K562 (cell line): ENCODE measurements around the gene ABCD3. TPM values are rescaled to one million over a fixed set of nuclear protein-coding genes. Genes with fewer than 3 reads are reported as not detected.

Source experiments
- ATAC-seq: fragments of 200-7000 bp; cut with Tn5 transposase; 3 replicates; pipeline ENCODE4 v1.9.1; 2020; ENCODE audit warnings: moderate library complexity
- BruUV-seq: library from RNA; stranded (reverse); fragments of 400-500 nt; replicated peaks from 2 replicates; lab custom pipeline; 2021; lab: Mats Ljungman, UMichigan
- CTCF ChIA-PET: fragments of 300-600 bp; formaldehyde crosslinking; extraction: SDS; loops from one replicate; lab custom pipeline; 2021; ENCODE audit warnings: low intra/inter-chr PET ratio; lab: Yijun Ruan, JAX
- POLR2A ChIA-PET: fragments of 300-600, 350-650 bp; sonication (Branson Sonifier 250); formaldehyde crosslinking; extraction: SDS; loops from one replicate; lab custom pipeline; 2021; ENCODE audit warnings: antibody characterized with exemption, inconsistent platforms; lab: Yijun Ruan, JAX
- DNase-seq, 4 experiments: peaks; one replicate each; pipeline versions ENCODE4 v3.0.0 to v3.0.0-alpha.2; 2011 to 2018; ENCODE audit warnings: low spot score in 3 of 4, mixed read lengths in 3 of 4; ENCODE audit errors: extremely low read depth in 1 of 4
- FAIRE-seq: peaks from 2 replicates; lab custom pipeline; 2011; peaks lifted over from hg19 to GRCh38; lab: Jason Lieb, UNC
- H2AFZ ChIP-seq: 2 replicates; pipeline ENCODE4 v1.6.0; 2011; ENCODE audit warnings: low read depth, low read length, control low read depth, inconsistent platforms
- H3K27ac ChIP-seq: fragments of 200-600 bp; 3 replicates; pipeline ENCODE4 v1.8.0; 2011; ENCODE audit warnings: low read depth, mild to moderate bottlenecking, control low read depth, inconsistent platforms, low read length, moderate library complexity, mixed read lengths; ENCODE audit errors: extremely low read depth
- H3K27me3 ChIP-seq, 2 experiments: fragments of 300-600 bp in 1 of 2; 2 replicates in 1 of 2; 3 replicates in 1 of 2; pipeline versions ENCODE4 v1.6.0 to v1.8.0; 2011; ENCODE audit warnings: inconsistent platforms in 2 of 2, low read length in 2 of 2, mild to moderate bottlenecking in 1 of 2, mixed read lengths in 1 of 2, moderate library complexity in 1 of 2; ENCODE audit not compliant: control insufficient read depth in 2 of 2, insufficient read depth in 2 of 2
- H3K36me3 ChIP-seq: fragments of 300-600 bp; 3 replicates; pipeline ENCODE4 v1.8.0; 2011; ENCODE audit warnings: mild to moderate bottlenecking, low read length, inconsistent platforms; ENCODE audit not compliant: control insufficient read depth, insufficient read depth
- H3K4me1 ChIP-seq, 2 experiments: fragments of 200-600 bp in 1 of 2; replicated peaks in 1 of 2; 2 replicates in 1 of 2; 3 replicates in 1 of 2; pipeline versions ENCODE4 v1.5.1 to v1.8.0; 2011; ENCODE audit warnings: inconsistent platforms in 2 of 2, low read length in 2 of 2, mild to moderate bottlenecking in 1 of 2, mixed read lengths in 1 of 2, moderate library complexity in 1 of 2; ENCODE audit not compliant: control insufficient read depth in 2 of 2, insufficient read depth in 2 of 2
- H3K4me2 ChIP-seq: 2 replicates; pipeline ENCODE4 v1.6.1; 2011; ENCODE audit warnings: low read length, control low read depth, inconsistent platforms, mixed read lengths; ENCODE audit not compliant: insufficient read depth
- H3K4me3 ChIP-seq: fragments of 200-600 bp; sonication (generic), shearing (Covaris generic); 2 replicates; pipeline ENCODE4 v1.5.1; 2016; ENCODE audit warnings: control low read depth, inconsistent platforms
- H3K79me2 ChIP-seq: fragments of 200-600 bp; 3 replicates; pipeline ENCODE4 v1.8.0; 2011; ENCODE audit warnings: low read length, inconsistent platforms; ENCODE audit not compliant: control insufficient read depth, insufficient read depth
- H3K9ac ChIP-seq, 2 experiments: 2 replicates each; pipeline versions ENCODE4 v1.6.0 to v1.6.1; 2011; ENCODE audit warnings: low read depth in 2 of 2, low read length in 2 of 2, control low read depth in 1 of 2, inconsistent platforms in 1 of 2, mild to moderate bottlenecking in 1 of 2, mixed read lengths in 1 of 2; ENCODE audit not compliant: insufficient read depth in 1 of 2
- H3K9me1 ChIP-seq: one replicate; pipeline ENCODE4 v1.6.0; 2011; ENCODE audit warnings: inconsistent platforms, mild to moderate bottlenecking, low read length, moderate library complexity; ENCODE audit not compliant: control insufficient read depth, insufficient read depth
- H3K9me3 ChIP-seq: replicated peaks from 2 replicates; pipeline ENCODE4 v1.5.1; 2011; ENCODE audit warnings: low read depth, low read length, inconsistent platforms; ENCODE audit not compliant: control insufficient read depth, insufficient read depth
- H4K20me1 ChIP-seq: replicated peaks from 2 replicates; pipeline ENCODE4 v1.6.1; 2011; ENCODE audit warnings: low read length, inconsistent platforms, mixed read lengths; ENCODE audit not compliant: control insufficient read depth, insufficient read depth
- ARNT ChIP-seq, 2 experiments: fragments of 450-650 bp; IDR thresholded peaks; 2 replicates each; pipeline ENCODE4 v1.6.1; 2016; ENCODE audit warnings: mild to moderate bottlenecking in 1 of 2
- CBFA2T3 ChIP-seq: fragments of 450-650 bp; IDR thresholded peaks from 2 replicates; pipeline ENCODE4 v1.6.1; 2017
- CGGBP1 ChIP-seq: fragments of 250-450 bp; sonication (Bioruptor Pico); IDR thresholded peaks from 2 replicates; pipeline ENCODE4 v1.9.0; 2021; ENCODE audit warnings: mild to moderate bottlenecking
- GATAD2A ChIP-seq: fragments of 450-650 bp; IDR thresholded peaks from 2 replicates; pipeline ENCODE4 v1.6.1; 2017
- KLF6 ChIP-seq: fragments of 250-450 bp; sonication (Bioruptor Pico); IDR thresholded peaks from 2 replicates; pipeline ENCODE4 v1.4.0; 2020; ENCODE audit warnings: mild to moderate bottlenecking, moderate library complexity, borderline replicate concordance
- MAFG ChIP-seq: fragments of 450-650 bp; conservative IDR thresholded peaks from 2 replicates; pipeline ENCODE4 v1.6.1; 2016; ENCODE audit warnings: missing genetic modification characterization, missing compliant biosample characterization
- MEIS2 ChIP-seq: fragments of 450-650 bp; IDR thresholded peaks from 2 replicates; pipeline ENCODE4 v1.6.1; 2014; ENCODE audit warnings: mild to moderate bottlenecking; ENCODE audit not compliant: partially characterized antibody
- PTBP1 ChIP-seq: fragments of 200-400 bp; formaldehyde crosslinking; IDR thresholded peaks from 2 replicates; pipeline ENCODE4 v1.6.1; 2017; ENCODE audit warnings: low read depth, low read length
- RBM22 ChIP-seq: fragments of 200-400 bp; formaldehyde crosslinking; IDR thresholded peaks from 2 replicates; pipeline ENCODE4 v1.6.1; 2018; ENCODE audit warnings: low read length, low read depth; ENCODE audit not compliant: poor library complexity, severe bottlenecking
- SREBF2 ChIP-seq: sonication (generic); formaldehyde crosslinking; IDR thresholded peaks from 2 replicates; pipeline ENCODE4 v1.4.0; 2020; ENCODE audit warnings: mild to moderate bottlenecking, missing genetic modification reagents
- TEAD4 ChIP-seq, 2 experiments: sonication (generic) in 1 of 2; formaldehyde crosslinking in 1 of 2; IDR thresholded peaks; 2 replicates each; pipeline versions ENCODE4 v1.6.1 to v1.8.0; 2012 to 2022; ENCODE audit warnings: borderline replicate concordance in 1 of 2, inconsistent platforms in 1 of 2, low read length in 1 of 2, mild to moderate bottlenecking in 1 of 2, missing genetic modification reagents in 1 of 2
- TSC22D4 ChIP-seq: fragments of 450-650 bp; IDR thresholded peaks from 2 replicates; pipeline ENCODE4 v1.6.1; 2016; ENCODE audit warnings: missing genetic modification characterization, missing biosample characterization, control low read depth
- ZFP30 ChIP-seq: fragments of 250-450 bp; sonication (Bioruptor Pico); IDR thresholded peaks from 2 replicates; pipeline ENCODE4 v1.8.0; 2022; ENCODE audit warnings: moderate library complexity, mild to moderate bottlenecking, inconsistent platforms, borderline replicate concordance
- ZNF280A ChIP-seq: fragments of 450-650 bp; IDR thresholded peaks from 2 replicates; pipeline ENCODE4 v1.6.1; 2018; ENCODE audit warnings: mild to moderate bottlenecking, low read depth; ENCODE audit not compliant: partially characterized antibody
- WGBS: fragments of 100-300 bp; shearing (Covaris generic); methylation state at CpG from one replicate; pipeline ENCODE4 v1.1.6; 2016; ENCODE audit warnings: low coverage, mixed read lengths; ENCODE audit not compliant: insufficient coverage; ENCODE audit errors: missing lambda C conversion rate; 5-methylcytosine and 5-hydroxymethylcytosine counted together
- in situ Hi-C: fragments of 300-500 bp; cut with MboI; formaldehyde crosslinking; loops from 4 replicates; pipeline ENCODE4 v1.15.0; 2018; ENCODE audit warnings: inconsistent platforms, mixed read lengths
- intact Hi-C: fragments of 100-400 bp; cut with micrococcal nuclease; formaldehyde crosslinking; loops from 2 replicates; pipeline ENCODE4 v1.14.2; 2022
- polyA plus RNA-seq, 8 experiments: library from polyadenylated mRNA; depleted of rRNA in 4 of 8; stranded (reverse) in 5 of 8; unstranded in 3 of 8; fragments of >200 nt; fragmentation: Nextera tagmentation in 2 of 8; fragmentation: Illumina TruSeq in 1 of 8; extraction: Ambion mirVana in 2 of 8; extraction: Trizol in 1 of 8; gene quantifications; 2 replicates each; pipeline versions ENCODE4 v1.2.1 to v1.2.3, GENCODE V29; 2011 to 2014; ENCODE audit warnings: inconsistent platforms in 1 of 8, missing spikeins in 1 of 8
- total RNA-seq, 7 experiments: library from RNA; depleted of rRNA in 6 of 7; stranded (reverse); fragments of >200 nt in 6 of 7; fragmentation: Illumina TruSeq in 2 of 7; extraction: Trizol in 2 of 7; gene quantifications; 2 replicates each; pipeline versions ENCODE4 v1.2.1 to v1.2.3, GENCODE V29; 2011 to 2021; ENCODE audit warnings: low replicate concordance in 1 of 7
- TF ChIP-seq, protein P1 (sequence below): fragments of 150-350 bp; conservative IDR thresholded peaks from 2 replicates; pipeline ENCODE4 v1.6.1; 2014; ENCODE audit warnings: low read length

Gene ABCD3
- total and polyA plus RNA-seq, 9 of the 15 experiments (the other 6 are each of a cell fraction or from before 2014, with no cell fraction given): 11.0 to 30.7 (median 15.5) TPM

DNA sequence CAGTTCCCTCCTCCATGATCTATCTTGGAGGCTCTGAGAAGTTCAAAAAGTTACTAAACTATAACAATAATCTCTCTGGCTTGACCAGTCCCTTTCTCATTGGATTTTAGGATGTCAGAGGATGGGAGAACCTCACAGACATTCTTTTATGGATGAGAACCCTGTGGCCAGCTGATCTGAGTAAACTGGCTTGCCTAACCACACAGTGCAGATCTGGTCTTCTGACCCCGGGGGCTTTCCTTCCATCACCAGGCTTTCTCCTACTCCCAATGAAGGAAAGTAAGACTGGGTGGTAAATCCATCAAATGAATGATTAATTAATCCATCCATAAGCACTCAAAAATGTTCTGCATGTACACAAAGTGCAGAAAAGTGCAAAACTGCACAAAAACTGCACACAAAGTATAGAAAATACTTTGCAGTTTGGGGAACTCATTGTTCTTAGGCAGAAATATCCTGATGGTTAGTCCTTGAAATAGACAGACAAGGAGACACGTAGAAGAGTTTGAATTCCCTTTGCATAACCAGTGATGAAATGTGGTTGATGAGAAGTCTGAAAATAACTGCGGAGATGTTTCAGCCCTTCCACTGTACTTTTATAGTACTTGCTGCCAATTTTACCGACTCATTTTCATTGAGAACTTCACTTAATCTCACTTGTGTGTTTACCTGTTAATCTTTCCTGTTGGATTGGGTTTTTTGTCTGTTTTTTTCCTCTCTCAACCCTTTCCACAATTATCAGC, 125.9 kb downstream of the ABCD3 start (continued):
- TF ChIP-seq, protein P1, sequence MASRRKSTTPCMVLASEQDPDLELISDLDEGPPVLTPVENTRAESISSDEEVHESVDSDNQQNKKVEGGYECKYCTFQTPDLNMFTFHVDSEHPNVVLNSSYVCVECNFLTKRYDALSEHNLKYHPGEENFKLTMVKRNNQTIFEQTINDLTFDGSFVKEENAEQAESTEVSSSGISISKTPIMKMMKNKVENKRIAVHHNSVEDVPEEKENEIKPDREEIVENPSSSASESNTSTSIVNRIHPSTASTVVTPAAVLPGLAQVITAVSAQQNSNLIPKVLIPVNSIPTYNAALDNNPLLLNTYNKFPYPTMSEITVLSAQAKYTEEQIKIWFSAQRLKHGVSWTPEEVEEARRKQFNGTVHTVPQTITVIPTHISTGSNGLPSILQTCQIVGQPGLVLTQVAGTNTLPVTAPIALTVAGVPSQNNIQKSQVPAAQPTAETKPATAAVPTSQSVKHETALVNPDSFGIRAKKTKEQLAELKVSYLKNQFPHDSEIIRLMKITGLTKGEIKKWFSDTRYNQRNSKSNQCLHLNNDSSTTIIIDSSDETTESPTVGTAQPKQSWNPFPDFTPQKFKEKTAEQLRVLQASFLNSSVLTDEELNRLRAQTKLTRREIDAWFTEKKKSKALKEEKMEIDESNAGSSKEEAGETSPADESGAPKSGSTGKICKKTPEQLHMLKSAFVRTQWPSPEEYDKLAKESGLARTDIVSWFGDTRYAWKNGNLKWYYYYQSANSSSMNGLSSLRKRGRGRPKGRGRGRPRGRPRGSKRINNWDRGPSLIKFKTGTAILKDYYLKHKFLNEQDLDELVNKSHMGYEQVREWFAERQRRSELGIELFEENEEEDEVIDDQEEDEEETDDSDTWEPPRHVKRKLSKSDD: no peak
- TF ChIP-seq CGGBP1 (CRISPR knock-in tag) (no peak), MEIS2 (no peak), ZFP30 (CRISPR knock-in tag) (no peak)

GRCh38 chr1:94544706-94545490, 126.7 kb downstream of the ABCD3 start:
- no peak for ATAC-seq
- in situ Hi-C loops (no loop called here), intact Hi-C loops (no loop called here)
- CTCF ChIA-PET: no interaction called here
- Histone ChIP-seq H3K27ac (no peak overlapping the region), H3K9me3 (no peaks in the 10 kb centered on the region), H3K4me2 (no peak overlapping the region), H3K4me1 (peaks cover 3 to 13% of the 10 kb centered on the region in 2 experiments; a peak in 1 of 5 replicates), H3K27me3 (peaks cover 12 to 32% of the 10 kb centered on the region in 2 experiments), H4K20me1 (peaks cover 4% of the 10 kb centered on the region; the same call in 1 of the 2 replicates), H3K36me3 (no peaks in the 10 kb centered on the region), H3K9me1 (no peaks in the 10 kb centered on the region), H3K79me2 (no peaks in the 10 kb centered on the region), H2AFZ (no peak overlapping the region), H3K4me3 (no peak overlapping the region), H3K9ac (no peak overlapping the region)
- BruUV-seq: no TSS peak
- 0% methylated on average over 4 of the region's 4 CpGs for WGBS
- DNase-seq: peak in 2 of 4 experiments; percentile 12 to 14
- POLR2A ChIA-PET: no interaction called here
- no peak for FAIRE-seq
- no peak for TF ChIP-seq TSC22D4 (tag)
- TF ChIP-seq TEAD4 (IDR thresholded peaks at IDR 0.05; ENCODE audit: low read length): peak; percentile 45; the same call in 1 of the 2 replicates
- no peak for TF ChIP-seq TEAD4 (CRISPR knock-in tag; IDR thresholded peaks at IDR 0.05; ENCODE audit: borderline replicate concordance)
- TF ChIP-seq KLF6 (CRISPR knock-in tag): no peak
- TF ChIP-seq PTBP1: no peak
- no peak for TF ChIP-seq SREBF2 (CRISPR knock-in tag)
- no peak for TF ChIP-seq GATAD2A
- peak; percentile 65 for TF ChIP-seq CBFA2T3
- no peak for TF ChIP-seq RBM22
- TF ChIP-seq MAFG: peak; percentile 88
- no peak for TF ChIP-seq ARNT (IDR thresholded peaks at IDR 0.05)
- TF ChIP-seq ZNF280A: no peak
